BLaER1 treated with 17β-estradiol and CSF1 and Interleukin-3, amounts not matched to agents 10 nM and 100 nM (cell line): ENCODE results near the gene ITSN1.

Experiments
- H3K27ac ChIP-seq, 11 experiments: shearing (Covaris generic); formaldehyde crosslinking; 2 replicates each; pipeline ENCODE4 v1.8.1; 2022
- H3K27me3 ChIP-seq, 11 experiments: shearing (Covaris generic); formaldehyde crosslinking; 2 replicates each; pipeline ENCODE4 v1.8.1; 2022
- H3K36me3 ChIP-seq, 11 experiments: shearing (Covaris generic); formaldehyde crosslinking; 2 replicates each; pipeline ENCODE4 v1.8.1; 2022
- H3K4me1 ChIP-seq, 10 experiments: shearing (Covaris generic); formaldehyde crosslinking; 2 replicates each; pipeline ENCODE4 v1.8.1; 2022
- H3K4me2 ChIP-seq, 11 experiments: shearing (Covaris generic); formaldehyde crosslinking; 2 replicates each; pipeline ENCODE4 v1.8.1; 2022
- H3K4me3 ChIP-seq, 10 experiments: shearing (Covaris generic); formaldehyde crosslinking; 2 replicates each; pipeline ENCODE4 v1.8.1; 2022
- H3K9ac ChIP-seq, 11 experiments: shearing (Covaris generic); formaldehyde crosslinking; 2 replicates each; pipeline ENCODE4 v1.8.1; 2022
- H3K9me3 ChIP-seq, 11 experiments: shearing (Covaris generic); formaldehyde crosslinking; replicated peaks in 1 of 11; 2 replicates each; pipeline ENCODE4 v1.8.1; 2022
- H4K20me1 ChIP-seq, 11 experiments: shearing (Covaris generic); formaldehyde crosslinking; 2 replicates each; pipeline ENCODE4 v1.8.1; 2022
- Cebpa-rat ChIP-seq, 11 experiments: shearing (Covaris generic); IDR thresholded peaks; 2 replicates each; pipeline ENCODE4 v1.8.1; 2022

ITSN1 gene

DNA sequence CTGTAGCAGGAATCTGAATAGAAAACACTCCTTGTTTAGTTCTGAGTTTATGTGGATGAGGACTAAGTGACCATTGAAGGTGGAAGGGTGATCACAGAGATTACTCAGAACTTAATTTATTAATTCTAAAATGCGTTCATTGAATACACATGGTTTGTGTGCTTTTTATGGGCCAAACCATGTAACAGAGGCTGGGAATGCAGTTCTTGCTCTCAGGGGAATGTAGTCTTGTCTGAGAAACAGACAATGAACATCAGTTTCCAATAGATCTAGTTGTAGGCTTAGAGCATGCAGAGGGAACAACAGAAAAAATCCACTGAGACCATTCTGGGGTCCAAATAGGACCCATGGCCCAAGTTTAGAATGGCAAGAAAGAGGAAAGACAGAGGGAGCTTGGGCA, 46.1 kb downstream of the ITSN1 start:
- no peak overlapping the region for H3K4me3 ChIP-seq
- TF ChIP-seq Cebpa-rat (IDR thresholded peaks at IDR 0.05), result no peak
- peaks cover 0 to 80% (median 0%) of the 10 kb centered on the region in 10 experiments; a peak in 5 of 20 replicates for H3K4me1 ChIP-seq
- peaks cover 0 to 98% (median 0%) of the 10 kb centered on the region in 11 experiments; a peak in 8 of 22 replicates for H4K20me1 ChIP-seq
- H3K36me3 ChIP-seq, result peaks cover 0 to 10% (median 0%) of the 10 kb centered on the region in 11 experiments; a peak in 1 of 22 replicates
- H3K4me2 ChIP-seq, result no peak overlapping the region; a peak in 1 of 22 replicates
- no peaks in the 10 kb centered on the region for H3K27me3 ChIP-seq
- no peak overlapping the region for H3K27ac ChIP-seq
- no peaks in the 10 kb centered on the region for H3K9me3 ChIP-seq
- H3K9ac ChIP-seq, result no peak overlapping the region

GRCh38 chr21:33690874-33691273, 48.6 kb downstream of the ITSN1 start:
- Histone ChIP-seq H3K27me3 (no peaks in the 10 kb centered on the region), H4K20me1 (peaks cover 0 to 98% (median 4%) of the 10 kb centered on the region in 11 experiments; a peak in 10 of 22 replicates), H3K9ac (no peak overlapping the region), H3K4me2 (peak overlapping the region in 1 of 11 experiments; percentile 23; a peak in 2 of 22 replicates), H3K27ac (no peak overlapping the region), H3K9me3 (no peaks in the 10 kb centered on the region), H3K4me1 (peaks cover 0 to 58% (median 0%) of the 10 kb centered on the region in 10 experiments; a peak in 5 of 20 replicates), H3K36me3 (peaks cover 0 to 10% (median 0%) of the 10 kb centered on the region in 11 experiments; a peak in 1 of 22 replicates), H3K4me3 (no peak overlapping the region)
- no peak for TF ChIP-seq Cebpa-rat (IDR thresholded peaks at IDR 0.05)

DNA sequence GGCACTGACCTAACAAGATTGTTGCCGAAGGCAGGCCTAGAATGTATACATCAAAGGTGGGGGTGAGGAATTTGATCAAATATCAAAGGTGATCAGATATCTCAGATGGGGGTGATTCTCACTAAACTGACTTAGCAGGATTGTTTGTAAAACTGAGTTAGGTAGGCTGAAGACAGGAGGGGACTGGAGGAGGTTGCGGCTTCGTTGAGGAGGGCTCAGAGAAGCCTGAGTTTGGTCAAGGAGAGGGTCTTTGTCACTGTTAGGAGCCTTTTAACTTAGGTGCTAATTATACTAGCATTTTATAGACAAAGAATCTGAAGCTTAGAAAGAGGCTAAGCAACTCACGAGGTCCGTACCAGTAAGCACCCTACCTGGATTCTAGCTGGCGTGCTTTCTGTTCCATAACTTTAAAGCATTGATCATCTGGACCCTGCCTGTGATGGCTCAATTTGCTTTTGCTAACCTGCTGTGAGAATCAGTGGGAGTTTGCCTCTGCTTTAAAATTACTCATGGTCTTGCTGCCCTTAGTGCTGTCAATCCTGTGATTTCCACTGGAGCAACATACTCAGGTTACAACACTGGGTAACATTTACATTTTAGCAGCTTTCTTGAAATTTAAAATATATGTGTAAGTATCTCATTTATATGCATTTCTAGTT, 49.8 kb downstream of the ITSN1 start:
- TF ChIP-seq Cebpa-rat (IDR thresholded peaks at IDR 0.05), result no peak
- H3K36me3 ChIP-seq, result peaks cover 0 to 10% (median 0%) of the 10 kb centered on the region in 11 experiments; a peak in 1 of 22 replicates
- no peak overlapping the region for H3K4me3 ChIP-seq
- H3K4me2 ChIP-seq, result no peak overlapping the region
- no peaks in the 10 kb centered on the region for H3K27me3 ChIP-seq
- H3K27ac ChIP-seq, result no peak overlapping the region
- H3K4me1 ChIP-seq, result peaks cover 0 to 58% (median 0%) of the 10 kb centered on the region in 10 experiments; a peak in 4 of 20 replicates
- no peaks in the 10 kb centered on the region for H3K9me3 ChIP-seq
- peaks cover 0 to 98% (median 4%) of the 10 kb centered on the region in 11 experiments; a peak in 12 of 22 replicates for H4K20me1 ChIP-seq
- no peak overlapping the region for H3K9ac ChIP-seq

GRCh38 chr21:33695813-33696212, 53.5 kb downstream of the ITSN1 start:
- H4K20me1 ChIP-seq, result peaks cover 0 to 100% (median 4%) of the 10 kb centered on the region in 11 experiments; a peak in 12 of 22 replicates
- 0 out of 22 replicates have a peak, but pooled peaks cover 0 to 6% (median 0%) of the 10 kb centered on the region in 11 experiments for H3K36me3 ChIP-seq
- no peak overlapping the region for H3K27ac ChIP-seq
- H3K27me3 ChIP-seq, result no peaks in the 10 kb centered on the region
- no peak overlapping the region for H3K9ac ChIP-seq
- no peak overlapping the region for H3K4me2 ChIP-seq
- peaks cover 0 to 46% (median 0%) of the 10 kb centered on the region in 10 experiments; a peak in 5 of 20 replicates for H3K4me1 ChIP-seq
- no peak overlapping the region for H3K4me3 ChIP-seq
- H3K9me3 ChIP-seq, result no peaks in the 10 kb centered on the region
- TF ChIP-seq Cebpa-rat (IDR thresholded peaks at IDR 0.05), result no peak

- Histone ChIP-seq H3K9me3 (no peaks in the 10 kb centered on the region), H4K20me1 (peaks cover 0 to 100% (median 4%) of the 10 kb centered on the region in 11 experiments; a peak in 12 of 22 replicates), H3K4me1 (peaks cover 0 to 43% (median 0%) of the 10 kb centered on the region in 10 experiments; a peak in 5 of 20 replicates), H3K36me3 (0 out of 22 replicates have a peak, but pooled peaks cover 0 to 6% (median 0%) of the 10 kb centered on the region in 11 experiments), H3K27me3 (no peaks in the 10 kb centered on the region), H3K9ac (no peak overlapping the region), H3K4me2 (no peak overlapping the region), H3K27ac (no peak overlapping the region), H3K4me3 (no peak overlapping the region)
- no peak for TF ChIP-seq Cebpa-rat (IDR thresholded peaks at IDR 0.05)
These were observed 54.2 kb downstream of the ITSN1 start for GRCh38 chr21:33696465-33696864.

GRCh38 chr21:33698087-33698860, 56.0 kb downstream of the ITSN1 start:
- Histone ChIP-seq H3K9ac (peak overlapping the region in 1 of 11 experiments; percentile 3; a peak in 1 of 22 replicates), H3K4me2 (peak overlapping the region in 2 of 11 experiments; percentile 52 to 68; a peak in 4 of 22 replicates), H3K9me3 (no peaks in the 10 kb centered on the region), H3K27me3 (no peaks in the 10 kb centered on the region), H4K20me1 (peaks cover 0 to 100% (median 4%) of the 10 kb centered on the region in 11 experiments; a peak in 11 of 22 replicates), H3K4me3 (no peak overlapping the region), H3K27ac (no peak overlapping the region), H3K36me3 (0 out of 22 replicates have a peak, but pooled peaks cover 0 to under 1% (median 0%) of the 10 kb centered on the region in 11 experiments), H3K4me1 (peaks cover 0 to 36% (median 0%) of the 10 kb centered on the region in 10 experiments; a peak in 5 of 20 replicates)
- TF ChIP-seq Cebpa-rat (IDR thresholded peaks at IDR 0.05), result no peak

- TF ChIP-seq Cebpa-rat (IDR thresholded peaks at IDR 0.05), result no peak
- H3K36me3 ChIP-seq, result no peaks in the 10 kb centered on the region
These were observed 57.0 kb downstream of the ITSN1 start for GRCh38 chr21:33699277-33699676.

GRCh38 chr21:33700491-33700890, 58.2 kb downstream of the ITSN1 start:
- no peaks in the 10 kb centered on the region for H3K9me3 ChIP-seq
- H4K20me1 ChIP-seq, result peaks cover 0 to 100% (median 0%) of the 10 kb centered on the region in 11 experiments; a peak in 10 of 22 replicates
- no peak overlapping the region for H3K27ac ChIP-seq
- no peak overlapping the region for H3K4me2 ChIP-seq
- H3K4me3 ChIP-seq, result no peak overlapping the region
- no peaks in the 10 kb centered on the region for H3K36me3 ChIP-seq
- H3K4me1 ChIP-seq, result peaks cover 0 to 50% (median 0%) of the 10 kb centered on the region in 10 experiments; a peak in 6 of 20 replicates
- no peak overlapping the region for H3K9ac ChIP-seq
- H3K27me3 ChIP-seq, result no peaks in the 10 kb centered on the region
- no peak for TF ChIP-seq Cebpa-rat (IDR thresholded peaks at IDR 0.05)

More at GRCh38 chr21:33699277-33699676, 57.0 kb downstream of the ITSN1 start:
- H3K9me3 ChIP-seq, result no peaks in the 10 kb centered on the region
- H3K4me1 ChIP-seq, result peaks cover 0 to 46% (median 0%) of the 10 kb centered on the region in 10 experiments; a peak in 6 of 20 replicates
- peaks cover 0 to 100% (median 4%) of the 10 kb centered on the region in 11 experiments; a peak in 11 of 22 replicates for H4K20me1 ChIP-seq
- no peak overlapping the region for H3K27ac ChIP-seq
- no peak overlapping the region for H3K4me2 ChIP-seq
- H3K9ac ChIP-seq, result no peak overlapping the region
- no peaks in the 10 kb centered on the region for H3K27me3 ChIP-seq
- no peak overlapping the region for H3K4me3 ChIP-seq
